Motor neuron (in vitro differentiated cells): ENCODE measurements around the gene EPB41L2. TPM values are rescaled to one million over a fixed set of nuclear protein-coding genes. Genes with fewer than 3 reads are reported as not detected.

Experiments
- ATAC-seq, 8 experiments: fragments of 200-7000 bp; cut with Tn5 transposase; replicated peaks in 6 of 8; 2 replicates each; pipeline ENCODE4 v1.8.0; 2021; ENCODE audit warnings: mild to moderate bottlenecking in 8 of 8, moderate library complexity in 8 of 8
- H3K27ac ChIP-seq, 2 donors: fragments of 250-450 bp; sonication (Bioruptor Pico); 2 replicates each; pipeline ENCODE4 v1.9.0; 2021; ENCODE audit warnings: antibody characterized with exemption in 2 of 2, mild to moderate bottlenecking in 2 of 2, moderate library complexity in 1 of 2
- H3K4me1 ChIP-seq, 2 donors: fragments of 250-450 bp; sonication (Bioruptor Pico); replicated peaks in 1 of 2; 2 replicates each; pipeline ENCODE4 v1.6.1; 2021; ENCODE audit warnings: antibody characterized with exemption in 2 of 2, mild to moderate bottlenecking in 2 of 2, moderate library complexity in 1 of 2
- H3K4me3 ChIP-seq, 5 donors: fragments of 250-450 bp; sonication (Bioruptor Pico); 2 replicates each; pipeline ENCODE4 v1.9.0; 2021; ENCODE audit warnings: antibody characterized with exemption in 5 of 5, mild to moderate bottlenecking in 5 of 5, moderate library complexity in 4 of 5
- WGBS, 10 experiments: fragments of 450-650 bp; shearing (Covaris generic); methylation state at CpG; one replicate each; pipeline ENCODE4 v1.0.0; 2022; 5-methylcytosine and 5-hydroxymethylcytosine counted together
- in situ Hi-C, 9 experiments: fragments of 400-800 bp; cut with MboI; loops; one replicate each; pipeline ENCODE4 v1.15.0; 2021; ENCODE audit warnings: low sequenced_read_pairs in 9 of 9, low pct_unique_long_range_greater_than_20kb in 2 of 9; ENCODE audit not compliant: unreplicated experiment in 9 of 9
- total RNA-seq, 8 experiments: library from RNA; unstranded; fragments of 300-600 nt; gene quantifications; 2 replicates each; pipeline versions ENCODE4 v1.2.3 to v1.2.4, GENCODE V29; 2022

The EPB41L2 gene
- total RNA-seq, 8 experiments from 2014 or later: 17.0 to 135 (median 34.5) TPM

GRCh38 chr6:130829333-130829910 lies 233.6 kb downstream of the EPB41L2 start:
- Histone ChIP-seq H3K27ac (no peak overlapping the region), H3K4me1 (peaks cover 11 to 18% of the 10 kb centered on the region in 2 donors), H3K4me3 (no peak overlapping the region)
- in situ Hi-C loops: loop anchor here in 3 of 9 experiments (25.0 kb wide), 2 partner anchors 467 to 517 kb away; partner anchors contain the start of gene TMEM200A (in 1 of the 3)
- ATAC-seq: no peak
- 60 to 100% (median 80%) methylated on average over 1 to 4 of the region's 4 CpGs; no CpG with 5 or more reads in 3 of the 10 experiments for WGBS, 10 experiments

- peak in 1 of 8 experiments; percentile 67 for ATAC-seq
- WGBS, 10 experiments: 50 to 94% (median 80%) methylated on average over 1 to 9 of the region's 11 CpGs
- Histone ChIP-seq H3K27ac (no peak within 1 kb of the TSS), H3K4me1 (peaks cover 8 to 10% of the 10 kb centered on the region in 2 donors), H3K4me3 (no peak within 1 kb of the TSS)
- in situ Hi-C loops: loop anchor here in 3 of 9 experiments (25.0 kb wide), 2 partner anchors 465 to 515 kb away; partner anchors contain the start of gene TMEM200A (in 1 of the 3)
These were observed 235.5 kb downstream of the EPB41L2 start, which contains the start of gene SMLR1 for GRCh38 chr6:130827247-130828149. Gene SMLR1 (plus strand): TSS chr6:130827406. CDS start chr6:130827414, 8 bp downstream.

GRCh38 chr6:130826442-130827246 lies 236.4 kb downstream of the EPB41L2 start:
- Histone ChIP-seq H3K4me1 (peaks cover 4 to 7% of the 10 kb centered on the region in 2 donors), H3K4me3 (no peak overlapping the region), H3K27ac (no peak overlapping the region)
- WGBS, 10 experiments: 57 to 100% (median 93%) methylated on average over 1 to 4 of the region's 4 CpGs; no CpG with 5 or more reads in 3 of the 10 experiments
- in situ Hi-C loops: loop anchor here in 3 of 9 experiments (25.0 kb wide), 2 partner anchors 464 to 514 kb away; partner anchors contain the start of gene TMEM200A (in 1 of the 3)
- ATAC-seq: no peak

- WGBS, 10 experiments: 0 to 100% (median 33%) methylated on average over 1 to 3 of the region's 3 CpGs; no CpG with 5 or more reads in 3 of the 10 experiments
- H3K4me3 ChIP-seq: no peak overlapping the region
- peak in 5 of 8 experiments; percentile 21 to 78 (median 45) for ATAC-seq
- in situ Hi-C loops: loop anchor here in 3 of 9 experiments (25.0 kb wide), 2 partner anchors 464 to 514 kb away; partner anchors contain the start of gene TMEM200A (in 1 of the 3)
- peaks cover 0 to 4% of the 10 kb centered on the region in 2 donors for H3K4me1 ChIP-seq
- H3K27ac ChIP-seq: no peak overlapping the region
These were observed 237.1 kb downstream of the EPB41L2 start for GRCh38 chr6:130825772-130826441.

- 50 to 100% (median 85%) methylated on average over 1 to 3 of the region's 5 CpGs; no CpG with 5 or more reads in 2 of the 10 experiments for WGBS, 10 experiments
- Histone ChIP-seq H3K4me3 (no peak overlapping the region), H3K4me1 (peaks cover 0 to 4% of the 10 kb centered on the region in 2 donors), H3K27ac (no peak overlapping the region)
- in situ Hi-C loops: loop anchor here in 3 of 9 experiments (25.0 kb wide), 2 partner anchors 463 to 513 kb away; partner anchors contain the start of gene TMEM200A (in 1 of the 3)
- ATAC-seq: no peak
These were observed 237.9 kb downstream of the EPB41L2 start for GRCh38 chr6:130824978-130825694.

GRCh38 chr6:130822736-130823135 lies 240.3 kb downstream of the EPB41L2 start:
- WGBS, 10 experiments: 33 to 100% (median 85%) methylated on average over 1 of the region's 1 CpG
- H3K27ac ChIP-seq: no peak overlapping the region

GRCh38 chr6:130815200-130816071 lies 247.6 kb downstream of the EPB41L2 start:
- H3K4me1 ChIP-seq: peaks cover 0 to 5% of the 10 kb centered on the region in 2 donors
- ATAC-seq: no peak
- no peak overlapping the region for H3K4me3 ChIP-seq
- H3K27ac ChIP-seq: no peak overlapping the region
- in situ Hi-C loops: no loop called here
- 39 to 100% (median 80%) methylated on average over 1 to 5 of the region's 5 CpGs for WGBS, 10 experiments

More at GRCh38 chr6:130822736-130823135, 240.3 kb downstream of the EPB41L2 start:
- Histone ChIP-seq H3K4me3 (no peak overlapping the region), H3K4me1 (peaks cover 0 to 4% of the 10 kb centered on the region in 2 donors)
- in situ Hi-C loops: no loop called here
- no peak for ATAC-seq

- Histone ChIP-seq H3K4me1 (peaks cover 2 to 5% of the 10 kb centered on the region in 2 donors), H3K27ac (no peak overlapping the region), H3K4me3 (no peak overlapping the region)
- WGBS, 10 experiments: 83 to 100% (median 90%) methylated on average over 1 to 3 of the region's 3 CpGs; no CpG with 5 or more reads in 4 of the 10 experiments
- ATAC-seq: no peak
- in situ Hi-C loops: no loop called here
These were observed 248.5 kb downstream of the EPB41L2 start for GRCh38 chr6:130814506-130814905.

- peaks cover 2 to 5% of the 10 kb centered on the region in 2 donors for H3K4me1 ChIP-seq
- no peak overlapping the region for H3K4me3 ChIP-seq
- 69 to 100% (median 89%) methylated on average over 2 to 5 of the region's 5 CpGs; no CpG with 5 or more reads in 2 of the 10 experiments for WGBS, 10 experiments
- no peak overlapping the region for H3K27ac ChIP-seq
- in situ Hi-C loops: no loop called here
- peak in 1 of 8 experiments; percentile 15 for ATAC-seq
These were observed 251.1 kb downstream of the EPB41L2 start for GRCh38 chr6:130811932-130812331.

GRCh38 chr6:130810307-130811030 lies 252.6 kb downstream of the EPB41L2 start:
- ATAC-seq: peak in 5 of 8 experiments; percentile 77 to 93 (median 92)
- in situ Hi-C loops: no loop called here
- 0 to 63% (median 35%) methylated on average over 1 to 9 of the region's 9 CpGs for WGBS, 10 experiments
- H3K4me3 ChIP-seq: no peak overlapping the region
- no peak overlapping the region for H3K27ac ChIP-seq
- peaks cover 2 to 5% of the 10 kb centered on the region in 2 donors for H3K4me1 ChIP-seq
